HepG2 (cell line): ENCODE data around the gene GNG12. TPM values are rescaled to one million over a fixed set of nuclear protein-coding genes. Genes with fewer than 3 reads are reported as not detected.

ENCODE experiments used
- AHDC1 ChIP-seq: sonication (generic); formaldehyde crosslinking; IDR thresholded peaks from 2 replicates; pipeline ENCODE4 v1.5.1; 2020; ENCODE audit warnings: mild to moderate bottlenecking, missing genetic modification reagents, borderline replicate concordance
- HMG20B ChIP-seq: conservative IDR thresholded peaks from 2 replicates; pipeline ENCODE4 v1.6.1; 2016; ENCODE audit warnings: missing genetic modification reagents, missing compliant biosample characterization
- MIER3 ChIP-seq: IDR thresholded peaks from 2 replicates; pipeline ENCODE4 v1.6.1; 2016; ENCODE audit warnings: missing compliant biosample characterization, borderline replicate concordance
- NR2F6 ChIP-seq, 2 experiments: IDR thresholded peaks; 2 replicates each; pipeline ENCODE4 v1.6.1; 2016; ENCODE audit warnings: antibody characterized with exemption in 1 of 2, mild to moderate bottlenecking in 1 of 2
- PAXIP1 ChIP-seq: sonication (generic); formaldehyde crosslinking; conservative IDR thresholded peaks from 2 replicates; pipeline ENCODE4 v1.4.0; 2020; ENCODE audit warnings: mild to moderate bottlenecking, missing genetic modification reagents, moderate library complexity
- POLR2AphosphoS5 ChIP-seq: IDR thresholded peaks from 2 replicates; pipeline ENCODE4 v1.6.1; 2012; ENCODE audit warnings: low read depth, low read length
- ZBTB49 ChIP-seq: sonication (generic); formaldehyde crosslinking; IDR thresholded peaks from 2 replicates; pipeline ENCODE4 v1.4.0; 2020; ENCODE audit warnings: missing genetic modification reagents, borderline replicate concordance
- ZNF577 ChIP-seq: sonication (generic); formaldehyde crosslinking; IDR thresholded peaks from 2 replicates; pipeline ENCODE4 v1.4.0; 2020; ENCODE audit warnings: mild to moderate bottlenecking, low read depth, missing genetic modification reagents, borderline replicate concordance
- polyA plus RNA-seq, 8 experiments: library from polyadenylated mRNA; depleted of rRNA in 3 of 8; stranded (reverse) in 7 of 8; unstranded in 1 of 8; fragments of >200 nt; fragmentation: Illumina TruSeq in 4 of 8; extraction: Trizol in 4 of 8; gene quantifications; 2 replicates each; pipeline versions ENCODE4 v1.2.1 to v1.2.3, GENCODE V29; 2011 to 2016; ENCODE audit warnings: low read depth in 4 of 8, missing spikeins in 1 of 8, mixed read lengths in 1 of 8; ENCODE audit not compliant: insufficient read depth in 1 of 8
- total RNA-seq, 5 experiments: library from RNA; depleted of rRNA; stranded (reverse); fragments of >200 nt; fragmentation: Illumina TruSeq; extraction: Trizol; gene quantifications; 2 replicates each; pipeline ENCODE4 v1.2.3, GENCODE V29; 2016; ENCODE audit warnings: low read depth in 1 of 5

GNG12 gene
- total and polyA plus RNA-seq, 2 of the 13 experiments (the other 11 are each of a cell fraction or from before 2014, with no cell fraction given): 0.11 TPM

GRCh38 chr1:67760030-67760821 is 73.0 kb downstream of the GNG12 start (continued):
- no peak for TF ChIP-seq ZBTB49 (CRISPR knock-in tag)
- 0 out of 2 replicates have a peak, but pooled peaks have one; percentile 17 for TF ChIP-seq NR2F6 (IDR thresholded peaks at IDR 0.05)
- TF ChIP-seq NR2F6 (CRISPR knock-in tag; IDR thresholded peaks at IDR 0.05): peak; percentile 32; the same call in 1 of the 2 replicates
- peak; percentile 83 for TF ChIP-seq PAXIP1 (CRISPR knock-in tag)
- TF ChIP-seq AHDC1: 0 out of 2 replicates have a peak, but pooled peaks have one; percentile 30
- no peak for TF ChIP-seq ZNF577 (CRISPR knock-in tag)
- no peak for TF ChIP-seq HMG20B
- TF ChIP-seq MIER3 (CRISPR knock-in tag): no peak
- TF ChIP-seq POLR2AphosphoS5: no peak
